BJ (cell line): Measurements from ENCODE around the gene PADI3. TPM values are rescaled to one million over a fixed set of nuclear protein-coding genes. Genes with fewer than 3 reads are reported as not detected.
A peak's percentile ranks its signal among the peaks of the same experiment; 100 is the strongest.

Experiments used
- CTCF ChIA-PET: fragments of 350-600 bp; formaldehyde crosslinking; extraction: SDS; loops from one replicate; lab custom pipeline; 2021; ENCODE audit warnings: antibody characterized with exemption, inconsistent platforms; lab: Yijun Ruan, JAX
- POLR2A ChIA-PET: fragments of 300-600 bp; sonication (Branson Sonifier 250); formaldehyde crosslinking; extraction: SDS; loops from one replicate; lab custom pipeline; 2021; ENCODE audit warnings: antibody characterized with exemption; lab: Charles Lee
- DNase-seq: peaks from one replicate; pipeline ENCODE4 v3.0.0-alpha.2; 2011; ENCODE audit warnings: low read depth
- H3K27me3 ChIP-seq: 2 replicates; pipeline ENCODE4 v1.6.0; 2011; ENCODE audit warnings: low read length; ENCODE audit not compliant: control insufficient read depth, insufficient read depth
- H3K36me3 ChIP-seq: 2 replicates; pipeline ENCODE4 v1.5.1; 2011; ENCODE audit warnings: low read length; ENCODE audit not compliant: control insufficient read depth, insufficient read depth
- H3K4me3 ChIP-seq: 2 replicates; pipeline ENCODE4 v1.5.1; 2011; ENCODE audit warnings: low read depth, mild to moderate bottlenecking, control low read depth, low read length
- polyA plus RNA-seq: library from polyadenylated mRNA; depleted of rRNA; stranded (reverse); fragments of >200 nt; gene quantifications from 2 replicates; pipeline ENCODE4 v1.2.3, GENCODE V29; 2011
- TF ChIP-seq, protein P1 (sequence below): IDR thresholded peaks from 2 replicates; pipeline ENCODE4 v1.5.1; 2011; ENCODE audit warnings: low read depth, mild to moderate bottlenecking, control low read depth, inconsistent platforms, low read length, moderate library complexity; ENCODE audit not compliant: insufficient read depth

PADI3 gene
- polyA plus RNA-seq, 1 experiment = not detected

DNA sequence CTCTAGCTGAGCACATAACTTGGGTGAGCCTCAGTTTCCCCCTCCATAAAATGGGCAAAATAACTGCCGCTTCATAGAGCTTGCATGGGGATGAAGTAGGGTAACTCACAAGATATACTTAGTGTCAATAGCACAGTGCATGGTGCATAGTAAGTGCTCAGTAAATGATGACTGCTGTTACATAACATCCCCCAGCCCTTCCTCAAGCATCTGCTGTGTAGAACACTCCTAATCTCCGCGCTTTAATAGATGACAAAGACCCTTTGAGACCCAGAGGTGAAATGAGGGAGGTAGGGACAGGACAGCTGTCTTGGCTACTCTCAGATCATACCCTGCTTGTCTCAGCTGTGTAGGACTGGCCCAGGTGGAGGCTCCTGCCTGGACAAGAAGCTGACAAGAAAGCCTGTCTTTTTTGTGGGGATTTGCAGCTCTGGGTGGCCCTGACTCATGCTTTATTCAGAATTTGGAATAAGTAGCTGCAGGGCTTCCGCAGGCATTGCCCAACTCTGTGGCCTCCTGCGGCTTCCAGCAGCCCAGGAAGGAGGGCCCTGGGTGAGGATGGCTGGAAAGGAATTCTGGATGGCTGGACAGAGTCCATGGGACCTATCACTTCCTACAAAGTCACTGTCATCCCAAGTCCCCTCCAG lies 38.4 kb downstream of the PADI3 start:
- Histone ChIP-seq H3K27me3 (peaks cover 17% of the 10 kb centered on the region), H3K4me3 (no peak overlapping the region), H3K36me3 (no peaks in the 10 kb centered on the region)
- ChIA-PET POLR2A (no interaction called here), CTCF (interaction anchor here (0.6 to 1.3 kb wide), 5 partner anchors 13 to 227 kb away, joined by 3 to 5 read pairs (median 3); no protein-coding TSS in a partner anchor)
- TF ChIP-seq, protein P1, sequence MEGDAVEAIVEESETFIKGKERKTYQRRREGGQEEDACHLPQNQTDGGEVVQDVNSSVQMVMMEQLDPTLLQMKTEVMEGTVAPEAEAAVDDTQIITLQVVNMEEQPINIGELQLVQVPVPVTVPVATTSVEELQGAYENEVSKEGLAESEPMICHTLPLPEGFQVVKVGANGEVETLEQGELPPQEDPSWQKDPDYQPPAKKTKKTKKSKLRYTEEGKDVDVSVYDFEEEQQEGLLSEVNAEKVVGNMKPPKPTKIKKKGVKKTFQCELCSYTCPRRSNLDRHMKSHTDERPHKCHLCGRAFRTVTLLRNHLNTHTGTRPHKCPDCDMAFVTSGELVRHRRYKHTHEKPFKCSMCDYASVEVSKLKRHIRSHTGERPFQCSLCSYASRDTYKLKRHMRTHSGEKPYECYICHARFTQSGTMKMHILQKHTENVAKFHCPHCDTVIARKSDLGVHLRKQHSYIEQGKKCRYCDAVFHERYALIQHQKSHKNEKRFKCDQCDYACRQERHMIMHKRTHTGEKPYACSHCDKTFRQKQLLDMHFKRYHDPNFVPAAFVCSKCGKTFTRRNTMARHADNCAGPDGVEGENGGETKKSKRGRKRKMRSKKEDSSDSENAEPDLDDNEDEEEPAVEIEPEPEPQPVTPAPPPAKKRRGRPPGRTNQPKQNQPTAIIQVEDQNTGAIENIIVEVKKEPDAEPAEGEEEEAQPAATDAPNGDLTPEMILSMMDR = no peak
- peak; percentile 55 for DNase-seq

DNA sequence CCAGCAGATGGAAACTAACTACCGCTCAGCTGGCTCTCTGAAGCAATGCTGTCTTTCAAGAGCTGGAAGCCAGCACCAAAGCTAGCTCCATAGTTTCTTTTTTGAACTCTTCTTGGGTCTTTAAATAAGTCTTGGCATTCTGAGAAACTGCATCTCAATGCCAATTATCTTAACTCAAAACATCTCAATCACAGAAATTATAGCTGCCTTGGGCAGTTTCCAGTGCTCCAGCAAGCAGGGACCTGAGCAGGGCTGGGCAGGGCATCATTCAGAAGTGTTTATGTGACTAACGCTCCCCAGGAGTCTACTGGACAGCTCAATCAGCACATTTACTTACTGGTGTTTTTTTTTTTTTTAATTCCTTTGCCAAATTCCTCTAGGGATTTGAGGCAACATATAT lies 40.8 kb downstream of the PADI3 start:
- TF ChIP-seq, protein P1 = no peak
- ChIA-PET POLR2A (no interaction called here), CTCF (interaction anchor here (0.9 kb wide), 1 partner anchor 47 kb away, joined by 4 read pairs; no protein-coding TSS in a partner anchor)
- no peak for DNase-seq
- H3K4me3 ChIP-seq = no peak overlapping the region
- no peaks in the 10 kb centered on the region for H3K36me3 ChIP-seq
- H3K27me3 ChIP-seq = peaks cover 7% of the 10 kb centered on the region

DNA sequence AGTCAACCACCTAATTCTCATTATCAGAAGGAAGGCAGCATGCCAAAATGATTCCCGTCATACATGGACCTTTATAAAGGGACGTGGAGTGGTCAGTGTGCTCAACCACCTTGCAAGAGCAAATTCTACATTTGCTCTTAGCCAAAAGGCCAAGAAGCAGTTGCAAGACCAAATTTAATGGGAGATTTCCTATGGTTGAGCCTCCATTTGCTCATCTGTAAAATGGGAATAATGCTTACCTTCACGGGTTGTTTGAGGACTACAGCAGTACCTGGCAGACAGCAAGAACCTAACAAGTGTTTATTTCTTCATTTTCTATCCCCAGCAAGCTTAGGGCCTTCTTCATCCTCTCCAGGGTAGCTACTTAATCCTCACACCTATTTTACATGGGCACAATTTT lies 41.7 kb downstream of the PADI3 start:
- ChIA-PET POLR2A (no interaction called here), CTCF (no interaction called here)
- H3K27me3 ChIP-seq = peaks cover 8% of the 10 kb centered on the region; the same call in 1 of the 2 replicates
- no peak for DNase-seq
- H3K4me3 ChIP-seq = no peak overlapping the region
- TF ChIP-seq, protein P1 = no peak
- H3K36me3 ChIP-seq = no peaks in the 10 kb centered on the region

DNA sequence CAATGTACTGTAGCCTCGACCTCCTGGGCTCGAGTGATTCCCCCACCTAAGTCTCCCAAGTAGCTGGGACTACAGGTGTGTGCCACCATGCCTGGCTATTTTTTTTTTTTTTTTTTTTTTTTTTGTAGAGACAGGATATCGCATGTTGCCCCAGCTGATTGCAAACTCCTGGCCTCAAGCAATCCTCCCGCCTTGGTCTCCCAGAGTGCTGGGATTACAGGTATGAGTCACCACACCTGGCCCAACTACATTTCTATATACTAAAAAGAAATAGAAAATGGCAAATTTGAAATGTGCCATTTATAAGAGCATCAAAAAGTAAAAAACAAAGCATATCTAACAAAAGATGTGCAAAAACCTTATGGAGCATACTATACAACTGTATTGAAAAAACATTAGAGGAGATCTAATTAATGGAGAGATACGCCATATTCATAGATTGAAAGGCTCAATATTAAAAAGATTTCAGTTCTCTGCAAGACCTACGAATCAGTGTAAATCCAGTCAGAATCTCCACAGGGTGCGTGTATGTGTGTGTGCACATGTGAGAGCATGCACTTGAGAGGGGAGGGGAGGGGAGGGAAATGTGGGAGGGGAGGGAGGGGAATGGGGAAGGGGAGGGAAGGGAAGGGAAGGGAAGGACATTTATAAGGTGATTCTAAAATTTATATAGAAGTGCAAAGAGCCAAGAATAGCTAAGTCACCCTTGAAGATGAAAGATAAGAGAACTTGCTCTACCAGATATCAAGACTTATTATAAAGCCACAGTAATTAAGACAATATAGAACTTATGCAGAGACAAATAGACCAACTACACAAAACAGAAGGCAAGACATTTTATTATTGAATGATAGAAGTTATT lies 43.6 kb downstream of the PADI3 start:
- H3K36me3 ChIP-seq = no peaks in the 10 kb centered on the region
- no peak for DNase-seq
- peaks cover 15% of the 10 kb centered on the region for H3K27me3 ChIP-seq
- POLR2A ChIA-PET = no interaction called here
- no peak overlapping the region for H3K4me3 ChIP-seq
- TF ChIP-seq, protein P1 = no peak
- CTCF ChIA-PET = no interaction called here
